Activated CD8-positive, alpha-beta memory T cell treated with anti-CD3 and anti-CD28 coated beads, Interleukin-2, amount 50 U/mL, for 4 hours (primary cell): ENCODE measurements around the gene AUTS2.
"Not testable (repeated sequence)": the region's sequence is repeated elsewhere in the genome, so short reads cannot be mapped to it uniquely, and the experiment has no call there.

Experiments used
- DNase-seq: peaks from one replicate; pipeline ENCODE4 v3.0.0-alpha.2; 2020

Gene AUTS2

DNA sequence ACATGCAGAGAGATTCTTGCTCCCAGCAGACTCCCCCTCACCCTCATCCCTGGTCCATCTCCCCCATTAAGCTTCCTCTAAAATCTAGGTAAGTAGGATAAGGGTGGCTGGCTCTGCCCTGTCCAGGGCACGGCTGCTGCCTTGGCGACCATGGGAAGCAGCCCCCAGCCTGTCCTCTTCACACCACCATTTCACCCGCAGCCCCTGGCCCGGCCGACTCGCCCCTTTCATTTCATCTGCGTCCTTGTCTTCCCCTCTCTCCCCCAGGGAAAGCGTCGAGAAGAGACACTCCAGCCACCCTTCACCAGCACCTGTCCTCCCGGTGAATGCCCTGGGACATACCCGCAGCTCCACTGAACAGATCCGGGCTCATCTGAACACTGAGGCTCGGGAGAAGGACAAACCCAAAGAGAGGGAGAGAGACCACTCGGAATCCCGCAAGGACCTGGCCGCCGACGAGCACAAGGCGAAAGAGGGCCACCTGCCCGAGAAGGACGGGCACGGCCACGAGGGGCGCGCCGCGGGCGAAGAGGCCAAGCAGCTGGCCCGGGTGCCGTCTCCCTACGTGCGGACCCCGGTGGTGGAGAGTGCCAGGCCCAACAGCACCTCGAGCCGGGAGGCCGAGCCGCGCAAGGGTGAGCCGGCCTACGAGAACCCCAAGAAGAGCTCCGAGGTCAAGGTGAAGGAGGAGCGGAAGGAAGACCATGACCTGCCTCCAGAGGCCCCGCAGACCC lies 1191.4 kb downstream of the AUTS2 start:
- no peak for DNase-seq

DNA sequence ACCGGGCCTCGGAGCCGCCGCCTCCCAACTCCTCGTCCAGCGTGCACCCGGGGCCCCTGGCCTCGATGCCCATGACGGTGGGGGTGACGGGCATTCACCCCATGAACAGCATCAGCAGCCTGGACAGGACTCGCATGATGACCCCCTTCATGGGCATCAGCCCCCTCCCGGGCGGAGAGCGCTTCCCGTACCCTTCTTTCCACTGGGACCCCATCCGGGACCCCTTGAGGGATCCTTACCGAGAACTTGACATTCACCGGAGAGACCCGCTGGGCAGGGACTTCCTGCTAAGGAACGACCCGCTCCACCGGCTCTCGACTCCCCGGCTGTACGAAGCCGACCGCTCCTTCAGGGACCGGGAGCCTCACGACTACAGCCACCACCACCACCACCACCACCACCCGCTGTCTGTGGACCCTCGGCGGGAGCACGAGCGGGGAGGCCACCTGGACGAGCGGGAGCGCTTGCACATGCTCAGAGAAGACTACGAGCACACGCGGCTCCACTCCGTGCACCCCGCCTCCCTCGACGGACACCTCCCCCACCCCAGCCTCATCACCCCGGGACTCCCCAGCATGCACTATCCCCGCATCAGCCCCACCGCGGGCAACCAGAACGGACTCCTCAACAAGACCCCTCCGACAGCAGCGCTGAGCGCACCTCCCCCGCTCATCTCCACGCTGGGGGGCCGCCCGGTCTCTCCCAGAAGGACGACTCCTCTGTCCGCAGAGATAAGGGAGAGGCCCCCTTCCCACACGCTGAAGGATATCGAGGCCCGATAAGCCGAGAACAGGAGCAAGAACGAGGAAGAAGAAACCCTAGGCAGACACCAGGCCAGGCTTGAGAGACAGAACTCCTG lies 1192.2 kb downstream of the AUTS2 start:
- no peak for DNase-seq

DNA sequence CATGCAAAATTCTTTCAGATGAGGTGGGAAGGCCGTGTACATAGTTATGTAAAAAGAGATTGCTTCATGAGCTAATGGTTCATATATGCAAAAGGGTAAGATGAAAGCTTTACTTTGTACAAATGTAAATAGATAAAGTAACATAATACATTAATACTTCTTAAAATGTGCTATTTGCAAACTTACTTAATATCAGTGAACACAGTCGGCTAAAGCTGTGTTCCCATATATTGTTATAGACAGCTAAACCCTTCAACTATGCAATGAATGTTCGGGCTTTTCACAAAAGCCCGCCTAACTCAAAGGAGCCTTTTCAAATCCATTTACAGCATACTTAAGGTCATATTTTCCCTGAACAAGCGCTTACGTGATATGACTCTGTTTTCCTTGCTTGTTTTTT lies 1193.1 kb downstream of the AUTS2 start:
- no peak for DNase-seq

DNA sequence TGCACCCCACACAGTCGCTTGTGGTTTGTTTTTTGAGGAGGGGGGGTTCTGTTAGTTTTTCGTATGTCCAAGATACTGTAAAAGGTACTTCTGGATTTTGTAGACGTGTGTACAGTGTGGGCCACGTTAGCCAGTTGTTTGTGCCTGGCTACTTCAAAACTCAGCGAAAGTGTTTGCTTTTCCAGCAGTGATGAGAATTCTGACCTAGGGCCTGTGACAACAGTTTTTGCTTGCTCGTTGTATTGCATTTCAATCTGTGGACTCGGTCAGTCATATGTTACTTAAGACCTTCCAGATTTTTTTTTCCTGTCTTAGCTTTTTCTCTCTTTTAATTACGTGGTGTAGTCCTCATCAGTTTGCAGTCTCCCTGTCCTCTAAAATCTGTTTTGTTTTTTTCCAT lies 1194.8 kb downstream of the AUTS2 start:
- DNase-seq = no peak

DNA sequence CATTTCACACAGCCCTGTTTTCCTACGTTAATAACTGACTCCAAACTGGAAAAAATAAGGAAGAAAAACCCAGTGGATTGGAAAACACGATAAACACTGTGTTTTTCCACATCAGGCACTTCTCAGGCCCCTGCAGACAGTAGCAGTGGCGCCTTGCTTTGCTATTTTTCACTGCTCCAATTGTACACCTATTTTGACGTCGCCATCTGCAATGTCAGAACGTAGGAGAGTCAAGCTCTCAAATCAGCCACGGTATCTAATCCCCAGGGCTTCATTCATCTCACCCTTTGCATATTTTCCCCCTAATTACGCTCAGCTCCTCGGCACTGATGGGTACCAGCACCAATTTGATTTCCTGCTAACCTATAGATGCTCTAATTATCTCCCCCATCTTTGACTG lies 1195.5 kb downstream of the AUTS2 start:
- DNase-seq = no peak

DNA sequence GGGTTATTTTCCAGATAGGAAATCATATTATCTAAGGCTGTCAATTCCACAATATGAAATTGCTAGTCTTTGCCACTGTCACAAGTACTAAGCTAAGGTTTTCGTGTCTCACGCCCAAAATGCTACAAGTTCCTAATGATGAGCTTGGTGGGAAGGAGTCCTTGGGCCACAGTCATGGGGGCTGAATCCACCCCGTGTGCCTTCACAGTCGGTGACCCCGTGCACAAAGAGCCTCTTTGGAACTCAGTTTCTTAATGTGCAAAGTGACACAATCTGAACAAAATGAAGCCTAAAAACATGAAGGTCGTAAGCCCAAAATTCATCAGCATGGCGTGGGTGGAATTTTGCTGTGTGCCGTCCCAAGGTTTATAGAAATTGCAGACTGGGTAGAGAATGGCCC lies 1196.7 kb downstream of the AUTS2 start:
- DNase-seq = no peak

DNA sequence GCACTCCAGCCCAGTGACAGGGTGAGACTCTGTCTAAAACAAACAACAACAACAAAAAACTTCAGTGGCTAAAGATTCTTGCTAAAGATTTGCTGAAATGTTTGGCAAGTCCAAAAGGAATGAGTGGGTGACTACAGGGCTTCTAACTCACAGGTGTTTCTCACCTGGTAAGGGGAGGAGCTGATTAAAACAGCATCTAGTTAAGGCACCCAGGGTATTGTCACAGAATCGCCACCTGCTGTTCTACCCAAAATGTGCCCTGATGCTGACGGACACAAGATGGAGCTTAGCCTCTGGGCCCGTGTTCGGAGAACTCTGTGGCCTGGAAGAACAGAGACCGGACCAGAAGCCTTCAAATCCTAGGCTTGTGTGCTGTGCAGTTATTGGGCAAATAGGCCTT lies 1197.7 kb downstream of the AUTS2 start:
- no peak for DNase-seq

DNA sequence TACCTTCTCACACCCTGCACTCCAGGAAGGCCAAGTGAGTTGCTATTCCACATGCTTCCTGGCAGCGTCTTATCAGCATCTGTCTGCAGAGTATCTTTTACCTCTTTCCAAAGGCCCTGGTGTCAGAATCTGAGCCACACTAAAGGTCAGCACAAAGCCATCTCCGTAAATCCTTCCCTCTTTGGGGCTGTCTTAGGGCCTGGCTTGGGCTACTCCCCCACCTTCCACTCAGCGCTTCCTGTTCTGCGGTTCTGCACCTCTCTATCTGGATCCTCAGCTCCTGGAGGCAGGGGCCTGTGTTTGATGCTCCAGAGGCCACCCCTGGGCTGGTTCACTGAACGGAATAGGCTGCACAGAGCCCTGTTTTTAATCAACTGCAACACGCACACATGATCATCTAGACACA lies 1198.8 kb downstream of the AUTS2 start:
- no peak for DNase-seq

DNA sequence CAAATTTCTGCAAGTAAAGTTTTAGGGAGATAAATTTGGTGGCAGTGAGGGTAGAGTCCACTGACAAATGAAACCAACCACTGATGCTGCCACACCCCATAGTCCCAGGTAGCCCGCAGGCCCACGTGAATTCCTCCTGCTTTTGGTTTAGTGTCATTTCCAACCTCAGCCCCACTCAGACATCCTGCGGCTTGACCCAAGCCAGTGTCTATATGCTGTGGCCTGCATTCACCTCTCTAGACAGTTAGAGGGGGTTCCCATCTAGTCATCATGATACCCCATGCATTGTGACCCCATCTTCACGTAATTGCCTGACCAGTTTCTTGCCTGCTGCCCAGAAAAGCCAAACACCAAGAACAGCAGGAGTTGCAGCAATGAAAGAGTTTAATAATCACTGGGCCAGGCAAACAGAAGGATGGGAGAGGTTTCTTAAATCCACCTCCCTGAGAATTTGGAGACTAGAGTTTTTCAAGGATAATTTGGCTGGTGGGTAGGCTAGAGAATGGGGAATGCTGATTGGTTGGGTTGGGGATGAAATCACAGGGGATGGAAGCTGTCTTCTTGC lies 1201.6 kb downstream of the AUTS2 start:
- no peak for DNase-seq

DNA sequence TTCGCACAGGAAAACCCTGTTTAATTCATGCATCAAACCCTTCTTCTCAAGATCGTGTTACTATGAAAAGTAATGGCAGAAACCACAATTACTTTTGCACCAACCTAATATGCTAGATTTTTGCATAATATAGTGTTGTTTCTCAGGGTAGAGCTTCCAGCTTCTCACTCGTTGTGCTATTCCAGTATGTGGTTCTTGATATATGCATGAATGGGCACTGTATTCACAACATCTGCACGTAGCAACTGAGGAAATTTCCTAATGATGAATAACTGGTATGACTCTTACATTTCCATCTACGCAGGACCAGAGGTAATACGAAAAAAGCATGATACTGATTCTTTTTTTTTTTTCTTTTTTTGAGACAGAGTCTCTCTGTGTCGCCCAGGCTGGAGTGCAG lies 1207.1 kb downstream of the AUTS2 start:
- no peak for DNase-seq

DNA sequence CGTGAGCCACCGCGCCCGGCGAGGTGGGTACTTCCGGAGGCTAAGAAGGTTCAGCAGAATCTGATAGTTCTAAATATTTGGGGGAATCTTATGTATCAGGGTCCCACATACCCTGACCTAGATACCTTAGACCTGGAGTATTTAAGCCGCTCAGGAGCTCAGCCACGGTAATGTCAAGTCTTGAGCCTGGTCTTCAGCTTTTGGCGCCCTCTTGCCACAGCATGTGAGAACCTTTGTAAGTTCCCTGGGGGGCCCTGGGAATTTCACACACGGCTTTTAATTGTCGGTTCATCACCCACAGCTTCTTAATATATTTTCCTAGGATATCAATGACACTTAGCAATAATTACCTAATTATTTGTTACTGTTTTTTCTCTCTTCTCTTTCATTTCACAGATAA lies 1209.4 kb downstream of the AUTS2 start:
- no peak for DNase-seq

DNA sequence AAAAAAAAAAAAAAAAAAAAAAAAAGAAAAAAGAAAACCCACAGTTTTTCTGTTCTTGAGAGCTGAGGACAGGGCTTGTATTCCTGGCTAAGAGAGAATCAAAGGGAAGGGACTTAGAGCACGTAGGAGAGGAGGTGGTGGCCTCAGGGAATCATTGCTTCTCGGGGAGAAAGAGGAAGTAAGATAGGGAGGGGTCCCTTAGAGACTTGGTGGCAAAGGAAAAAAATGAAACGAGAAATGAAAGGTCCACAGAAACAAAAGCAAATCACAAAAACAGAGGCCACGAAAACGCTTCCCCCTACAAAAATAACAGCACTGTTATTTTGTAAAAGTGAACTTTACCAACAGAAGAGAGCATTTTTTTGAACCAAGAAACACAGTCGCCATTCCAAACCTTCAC lies 1210.6 kb downstream of the AUTS2 start:
- no peak for DNase-seq

DNA sequence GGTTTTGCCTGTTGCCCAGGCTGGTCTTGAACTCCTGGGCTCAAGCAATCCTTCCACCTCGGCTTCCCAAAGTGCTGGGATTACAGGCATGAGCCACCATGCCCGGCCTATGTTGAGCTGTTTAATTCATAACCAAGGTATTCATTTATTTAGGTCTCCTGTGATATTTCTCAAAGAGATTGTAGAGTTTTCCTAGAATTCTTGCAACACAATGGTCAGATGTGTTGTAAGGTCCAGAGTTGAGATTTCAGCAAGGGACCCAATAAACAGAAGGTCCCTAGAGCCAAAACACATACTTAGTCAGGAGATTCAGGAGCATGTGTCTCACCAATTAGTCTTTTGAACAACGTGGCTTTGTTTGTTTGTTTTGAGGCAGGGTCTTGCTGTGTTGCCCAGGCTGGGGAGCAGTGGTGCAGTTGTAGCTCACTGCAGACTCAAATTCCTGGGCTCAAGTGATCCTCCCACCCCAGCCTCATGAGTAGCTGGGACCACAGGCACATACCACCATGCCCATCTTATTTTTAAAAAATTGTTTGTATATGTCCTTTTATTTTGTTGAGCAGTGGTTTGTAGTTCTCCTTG lies 1212.4 kb downstream of the AUTS2 start:
- DNase-seq = no peak

DNA sequence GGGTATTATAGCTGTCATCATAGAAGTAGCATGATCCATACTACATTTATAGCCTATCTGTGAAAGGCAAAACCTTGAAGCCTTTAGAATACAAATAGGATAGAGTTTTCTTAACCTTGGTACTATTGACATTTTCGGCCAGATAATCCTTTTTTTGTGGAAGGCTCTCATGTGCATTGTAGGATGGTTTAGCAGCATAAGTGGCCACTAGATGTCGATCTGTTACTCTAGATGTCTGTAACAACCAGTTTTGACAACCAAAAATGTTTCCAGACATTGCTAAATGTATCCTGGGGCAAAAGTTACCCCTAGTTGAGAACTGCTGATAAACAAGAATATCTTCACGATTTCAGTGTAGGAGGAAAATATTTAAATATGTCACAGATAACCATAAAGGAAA lies 1214.2 kb downstream of the AUTS2 start:
- no peak for DNase-seq

DNA sequence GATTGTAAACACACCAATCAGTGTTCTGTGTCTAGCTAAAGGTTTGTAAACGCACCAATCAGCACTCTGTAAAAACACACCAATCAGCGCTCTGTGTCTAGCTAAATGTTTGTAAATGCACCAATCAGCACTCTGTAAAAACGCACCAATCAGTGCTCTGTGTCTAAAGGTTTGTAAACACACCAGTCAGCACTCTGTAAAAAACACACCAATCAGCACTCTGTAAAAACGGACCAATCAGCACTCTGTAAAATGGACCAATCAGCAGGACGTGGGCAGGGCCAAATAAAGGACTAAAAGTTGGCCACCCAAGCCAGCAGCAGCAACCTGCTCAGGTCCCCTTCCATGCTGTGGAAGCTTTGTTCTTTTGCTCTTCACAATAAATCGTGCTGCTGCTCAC lies 1224.2 kb downstream of the AUTS2 start:
- DNase-seq = not testable (repeated sequence)

DNA sequence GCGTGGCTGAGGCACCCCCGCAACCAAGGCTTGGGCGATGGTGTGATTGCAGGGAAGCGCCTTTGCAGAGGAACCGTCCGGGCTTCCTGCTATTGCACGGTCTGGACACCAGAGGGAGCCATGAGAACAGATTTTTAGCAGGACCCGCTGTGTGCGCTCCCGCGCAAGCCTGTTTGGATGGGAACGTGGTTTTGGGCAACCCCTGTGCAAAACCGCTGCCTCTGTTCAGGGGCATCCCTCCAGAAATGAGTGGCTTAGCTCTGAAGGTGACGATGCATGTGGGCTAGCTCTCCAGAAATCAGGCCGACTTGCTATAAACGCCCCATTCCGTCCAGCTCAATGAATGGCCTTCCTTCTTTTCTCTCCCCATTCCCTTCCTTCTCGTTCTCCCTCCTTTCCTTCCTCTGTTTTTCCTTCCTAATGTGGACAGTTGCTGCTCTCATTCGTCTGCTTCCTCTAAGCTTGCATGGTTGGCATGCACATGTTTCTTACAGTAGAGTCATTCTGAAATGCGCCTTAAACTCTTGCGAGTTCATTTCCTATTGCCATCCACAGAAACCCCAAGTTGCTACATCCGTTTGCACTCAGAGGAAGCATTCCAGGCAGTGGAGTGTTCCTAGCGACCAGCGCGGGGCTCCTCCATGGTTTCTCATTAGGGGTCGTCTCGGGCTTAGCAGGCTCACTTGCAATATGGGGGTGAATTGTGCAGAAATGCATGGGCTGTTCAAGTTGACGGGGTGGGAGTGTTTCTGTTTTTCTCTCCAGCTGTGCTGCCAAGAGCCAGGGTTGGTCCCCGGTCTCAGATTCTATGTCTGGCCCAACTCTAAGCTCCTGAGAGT lies 1231.2 kb downstream of the AUTS2 start:
- peak; percentile 47 for DNase-seq

DNA sequence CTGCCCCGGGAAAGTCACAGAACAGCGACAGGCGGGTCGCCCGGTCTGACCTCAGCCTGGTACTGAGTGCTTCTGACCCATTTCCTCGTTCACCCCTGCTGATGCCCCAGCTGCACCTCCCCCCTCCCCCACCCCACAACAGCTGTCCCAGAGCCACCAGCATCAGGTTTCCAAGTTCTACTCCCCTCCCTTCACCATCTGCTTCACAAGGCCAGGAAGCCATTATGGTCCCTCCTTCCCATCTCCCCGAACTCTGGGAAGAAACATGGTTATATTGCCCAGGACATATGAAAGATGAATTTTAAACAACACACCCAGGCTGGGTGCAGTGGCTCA lies 1231.8 kb downstream of the AUTS2 start:
- no peak for DNase-seq

DNA sequence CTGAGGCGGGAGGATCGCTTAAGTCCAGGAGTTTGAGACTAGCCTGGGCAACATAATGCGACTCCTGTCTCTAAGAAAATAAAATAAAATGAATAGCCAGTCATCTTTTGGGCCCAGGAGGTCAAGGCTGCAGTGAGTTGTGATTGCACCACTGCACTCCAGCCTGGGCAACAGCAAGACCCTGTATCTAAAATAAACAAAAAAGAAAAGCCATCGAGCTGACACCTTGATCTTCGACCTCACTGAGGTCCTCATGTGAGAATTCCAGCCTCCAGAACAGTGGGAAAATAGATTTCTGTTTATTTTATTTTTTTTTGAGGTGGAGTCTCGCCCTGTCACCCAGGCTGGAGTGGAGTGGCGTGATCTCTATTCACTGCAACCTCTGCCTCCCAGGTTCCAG lies 1232.2 kb downstream of the AUTS2 start:
- no peak for DNase-seq

DNA sequence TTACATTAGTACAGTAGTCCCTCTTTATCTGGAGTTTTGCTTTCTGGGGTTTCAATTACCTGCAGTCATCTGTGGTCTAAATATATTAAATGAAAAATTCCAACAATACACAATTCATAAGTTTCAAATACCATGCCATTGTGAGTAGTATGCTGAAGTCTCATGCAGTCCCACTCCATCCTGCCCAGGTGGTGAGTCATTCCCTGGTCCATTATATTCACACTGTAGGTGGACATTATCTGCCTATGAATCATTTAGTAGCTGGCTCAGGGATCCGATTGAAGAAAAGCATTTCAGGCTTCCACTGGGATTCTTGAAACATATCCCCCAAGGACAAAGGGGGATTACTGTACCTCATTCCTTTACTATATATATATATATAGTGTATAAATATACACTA lies 1235.5 kb downstream of the AUTS2 start:
- no peak for DNase-seq

DNA sequence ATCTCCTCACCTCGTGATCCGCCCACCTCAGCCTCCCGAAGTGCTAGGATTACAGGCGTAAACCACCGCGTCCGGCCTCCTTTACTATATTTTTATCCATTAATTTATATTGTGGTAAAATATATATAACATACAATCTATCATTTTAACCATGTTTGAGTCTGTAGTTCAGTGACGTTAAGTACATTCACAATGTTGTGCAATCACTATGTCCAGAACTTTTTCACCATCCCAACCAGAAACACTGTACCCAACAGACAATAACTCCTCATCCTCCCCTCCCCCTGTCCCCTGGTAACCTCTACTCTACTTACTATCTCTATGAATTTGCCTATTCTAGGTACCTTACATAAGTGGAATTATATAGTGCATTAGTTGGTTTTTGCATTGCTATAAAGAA lies 1236.1 kb downstream of the AUTS2 start:
- no peak for DNase-seq

DNA sequence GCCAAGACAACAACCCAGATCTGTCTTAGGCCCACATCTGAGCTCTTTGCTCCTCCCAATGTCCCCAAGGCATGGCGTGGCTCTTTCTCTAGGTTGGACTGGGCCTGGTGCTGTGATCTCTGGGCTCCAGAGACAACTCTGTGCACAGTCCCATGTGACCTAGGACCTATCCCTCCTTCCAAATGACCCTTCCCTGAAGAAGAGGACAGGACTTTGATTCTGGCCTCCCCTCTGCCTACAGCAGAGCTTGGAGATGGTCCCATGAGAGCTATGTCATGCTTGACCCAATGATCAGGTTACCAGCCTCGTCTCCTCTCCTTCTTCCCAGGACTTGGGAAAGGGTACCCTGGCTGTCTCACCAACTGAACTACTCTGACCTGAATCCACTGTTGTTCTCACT lies 1237.4 kb downstream of the AUTS2 start:
- no peak for DNase-seq

DNA sequence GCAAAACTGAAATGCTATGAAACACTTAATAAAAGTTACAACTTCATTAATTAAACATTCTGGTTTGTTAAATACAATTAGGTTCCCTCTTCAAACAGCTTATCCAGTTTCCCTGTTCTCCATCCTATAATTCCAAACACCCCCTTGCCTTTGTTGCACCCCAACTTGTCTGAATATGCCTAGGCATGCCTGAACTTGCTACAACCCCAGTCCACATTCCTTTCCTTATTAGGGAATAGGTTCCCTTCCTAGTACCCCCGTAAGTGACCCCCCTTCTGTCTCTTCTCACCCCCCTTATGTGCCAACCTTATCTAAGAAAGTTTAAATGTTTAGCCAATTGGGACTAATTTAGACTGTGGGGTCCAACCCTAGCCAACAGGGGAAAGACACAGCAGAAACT lies 1238.0 kb downstream of the AUTS2 start:
- no peak for DNase-seq

DNA sequence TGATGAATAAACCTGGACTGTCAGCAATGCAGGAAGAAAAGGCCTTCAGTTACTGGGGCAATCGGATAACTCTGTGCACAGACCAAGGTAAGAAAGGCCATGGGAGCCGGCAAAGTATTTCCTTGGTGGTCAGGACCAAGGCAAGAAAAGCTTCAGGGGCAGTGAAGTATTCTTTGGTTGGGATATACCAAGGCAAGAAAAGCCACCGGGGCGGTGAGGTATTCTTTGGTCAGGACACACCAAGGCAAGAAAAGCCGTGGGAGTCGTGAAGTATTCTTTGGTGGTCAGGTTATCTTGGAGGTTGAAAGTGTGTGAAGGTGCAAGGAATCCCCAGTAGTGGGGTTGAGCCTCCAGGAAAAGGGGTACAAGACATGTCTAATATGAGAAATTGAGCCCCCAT lies 1238.7 kb downstream of the AUTS2 start:
- DNase-seq = no peak
